AG04449 (cell line): Measurements from ENCODE around the gene AOPEP.

Experiments used
- CTCF ChIA-PET: fragments of 350-600 bp; formaldehyde crosslinking; extraction: SDS; loops from one replicate; lab custom pipeline; 2021; ENCODE audit warnings: antibody characterized with exemption; lab: Yijun Ruan, JAX
- POLR2A ChIA-PET: fragments of 400-600, 350-600 bp; formaldehyde crosslinking; extraction: SDS; loops from one replicate; lab custom pipeline; 2020; ENCODE audit warnings: antibody characterized with exemption, inconsistent platforms; lab: Yijun Ruan, JAX
- DNase-seq: peaks from one replicate; pipeline ENCODE4 v3.0.0-alpha.2; 2010; ENCODE audit warnings: low read depth, low spot score
- H3K4me3 ChIP-seq: 2 replicates; pipeline ENCODE4 v1.5.1; 2011; ENCODE audit warnings: low read depth, mild to moderate bottlenecking, control low read depth, low read length
- CTCF ChIP-seq: IDR thresholded peaks from one replicate; pipeline ENCODE4 v1.5.1; 2011; ENCODE audit warnings: mild to moderate bottlenecking, moderate library complexity, low read length, control low read depth, inconsistent platforms; ENCODE audit not compliant: insufficient read depth; ENCODE audit errors: missing control alignments

The AOPEP gene

DNA sequence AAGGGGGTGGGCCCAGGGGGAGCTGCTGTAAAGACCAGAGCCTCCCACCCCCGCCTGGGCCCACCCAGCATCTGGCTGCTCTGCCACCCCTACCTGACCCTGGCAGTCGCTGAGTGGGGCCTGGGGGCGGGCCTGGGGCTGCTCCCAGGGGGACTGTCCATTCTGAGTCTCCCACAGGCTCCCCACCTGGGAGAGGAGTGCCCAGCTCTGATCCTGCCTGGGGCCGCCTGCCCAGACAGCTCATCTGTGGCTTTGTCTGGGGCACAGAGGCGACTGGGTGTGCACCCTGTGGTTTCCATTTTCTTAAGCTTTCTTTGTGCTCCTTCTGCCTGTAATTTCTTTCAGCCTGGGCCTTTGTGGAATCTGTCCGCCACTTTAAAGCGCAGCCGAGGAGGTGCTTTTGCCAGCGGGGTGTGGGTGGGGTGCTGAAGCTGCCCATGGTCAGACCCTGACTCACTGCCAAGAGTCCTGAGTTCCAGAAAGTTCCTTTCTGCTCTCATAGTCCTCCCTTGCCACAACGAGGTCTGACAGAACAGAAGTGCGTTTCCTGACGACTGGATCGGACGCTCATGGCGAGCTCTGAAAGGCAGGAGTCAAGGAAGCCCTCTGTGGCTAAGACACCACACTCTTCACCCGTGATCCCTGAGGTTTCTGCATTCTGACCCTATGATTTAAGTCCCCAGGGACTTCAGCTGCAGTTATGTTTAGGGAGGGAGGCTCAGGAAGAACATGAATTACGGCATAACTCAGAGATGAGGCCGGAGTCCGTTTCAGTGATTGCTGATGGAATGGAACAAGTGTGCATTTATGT lies 366.0 kb downstream of the AOPEP start:
- ChIA-PET CTCF (interaction anchor here (0.8 to 3.5 kb wide), 10 partner anchors 11 to 411 kb away, joined by 3 to 25 read pairs (median 4); no protein-coding TSS in a partner anchor), POLR2A (interaction anchor here (0.6 to 1.2 kb wide), 8 partner anchors 11 to 387 kb away, joined by 3 to 6 read pairs (median 3); no protein-coding TSS in a partner anchor)
- DNase-seq = peak; percentile 78
- H3K4me3 ChIP-seq = peak overlapping the region; percentile 6; the same call in 1 of the 2 replicates
- no peak for TF ChIP-seq CTCF

- DNase-seq = no peak
- CTCF ChIA-PET = interaction anchor here (0.9 to 3.5 kb wide), 6 partner anchors 14 to 311 kb away, joined by 3 to 25 read pairs (median 6); no protein-coding TSS in a partner anchor
- no peak for TF ChIP-seq CTCF
- POLR2A ChIA-PET = interaction anchor here (0.6 to 1.2 kb wide), 3 partner anchors 10 to 388 kb away, joined by 3 to 6 read pairs (median 3); no protein-coding TSS in a partner anchor
- H3K4me3 ChIP-seq = no peak overlapping the region
Measured at GRCh38 chr9:95093586-95093985, 367.1 kb downstream of the AOPEP start.

GRCh38 chr9:95094002-95094401 lies 367.5 kb downstream of the AOPEP start:
- no peak for DNase-seq
- CTCF ChIA-PET = interaction anchor here (0.9 to 3.5 kb wide), 3 partner anchors 14 to 38 kb away, joined by 3 to 25 read pairs (median 16); no protein-coding TSS in a partner anchor
- TF ChIP-seq CTCF = no peak
- no peak overlapping the region for H3K4me3 ChIP-seq
- POLR2A ChIA-PET = interaction anchor here (1.1 kb wide), 1 partner anchor 10 kb away, joined by 3 read pairs; no protein-coding TSS in a partner anchor

GRCh38 chr9:95095641-95096355 lies 369.3 kb downstream of the AOPEP start:
- no peak overlapping the region for H3K4me3 ChIP-seq
- no peak for DNase-seq
- CTCF ChIA-PET = interaction anchor here (1.0 to 3.5 kb wide), 6 partner anchors 9 to 414 kb away, joined by 3 to 20 read pairs (median 6); no protein-coding TSS in a partner anchor
- POLR2A ChIA-PET = no interaction called here
- no peak for TF ChIP-seq CTCF

GRCh38 chr9:95096381-95096780 lies 369.9 kb downstream of the AOPEP start:
- POLR2A ChIA-PET = no interaction called here
- DNase-seq = no peak
- H3K4me3 ChIP-seq = no peak overlapping the region
- TF ChIP-seq CTCF = no peak
- CTCF ChIA-PET = interaction anchor here (1.0 to 3.5 kb wide), 7 partner anchors 8 to 415 kb away, joined by 3 to 20 read pairs (median 4); no protein-coding TSS in a partner anchor
